OCI-LY7 (cell line): ENCODE results near the gene SCO1. TPM values are rescaled to one million over a fixed set of nuclear protein-coding genes. Genes with fewer than 3 reads are reported as not detected.

ENCODE experiments used
- BruUV-seq: library from RNA; stranded (reverse); fragments of 400-500 nt; replicated peaks from 2 replicates; lab custom pipeline; 2021; lab: Mats Ljungman, UMichigan
- CTCF ChIA-PET: fragments of 300-600 bp; sonication (Branson Sonifier 250); formaldehyde crosslinking; loops from one replicate; lab custom pipeline; 2022; ENCODE audit warnings: antibody characterized with exemption; ENCODE audit not compliant: unreplicated experiment; lab: Charles Lee
- POLR2A ChIA-PET: fragments of 300-600 bp; sonication (Branson Sonifier 250); formaldehyde crosslinking; loops from one replicate; lab custom pipeline; 2022; ENCODE audit warnings: antibody characterized with exemption; lab: Charles Lee
- DNase-seq: peaks from one replicate; pipeline ENCODE4 v3.0.0-alpha.2; 2015; ENCODE audit warnings: low spot score
- H2AFZ ChIP-seq: fragments of 200-600 bp; sonication (generic), shearing (Covaris generic); 2 replicates; pipeline ENCODE4 v1.6.1; 2014; ENCODE audit warnings: mild to moderate bottlenecking, antibody characterized with exemption, low read length, moderate library complexity
- H3K27ac ChIP-seq: fragments of 200-600 bp; sonication (generic); 2 replicates; pipeline ENCODE4 v1.5.1; 2014; ENCODE audit warnings: mixed run types, low read depth, mild to moderate bottlenecking, moderate library complexity, low read length, inconsistent platforms; ENCODE audit not compliant: poor library complexity, severe bottlenecking
- H3K36me3 ChIP-seq: fragments of 200-600 bp; sonication (generic); 2 replicates; pipeline ENCODE4 v1.6.1; 2014; ENCODE audit warnings: mild to moderate bottlenecking, antibody characterized with exemption, low read length, moderate library complexity, mixed read lengths; ENCODE audit not compliant: insufficient read depth
- H3K4me1 ChIP-seq: fragments of 200-600 bp; sonication (generic); 2 replicates; pipeline ENCODE4 v1.5.1; 2014; ENCODE audit warnings: mild to moderate bottlenecking, low read length; ENCODE audit not compliant: insufficient read depth, poor library complexity, severe bottlenecking
- H3K4me2 ChIP-seq: fragments of 200-600 bp; sonication (generic); 2 replicates; pipeline ENCODE4 v1.6.1; 2014; ENCODE audit warnings: mild to moderate bottlenecking, low read length
- H3K4me3 ChIP-seq: fragments of 200-600 bp; sonication (generic); 2 replicates; pipeline ENCODE4 v1.5.1; 2014; ENCODE audit warnings: mild to moderate bottlenecking, low read depth, low read length; ENCODE audit not compliant: poor library complexity, severe bottlenecking
- H3K79me2 ChIP-seq: fragments of 200-600 bp; sonication (generic); 2 replicates; pipeline ENCODE4 v1.6.1; 2016; ENCODE audit warnings: low read depth, mild to moderate bottlenecking, low read length, moderate library complexity, mixed read lengths; ENCODE audit not compliant: insufficient read depth
- H3K9me2 ChIP-seq: fragments of 200-600 bp; sonication (generic); 2 replicates; pipeline ENCODE4 v1.6.1; 2016; ENCODE audit warnings: mild to moderate bottlenecking, low read length, mixed read lengths; ENCODE audit not compliant: insufficient read depth
- H3K9me3 ChIP-seq: fragments of 200-600 bp; sonication (generic); 2 replicates; pipeline ENCODE4 v1.6.1; 2014; ENCODE audit warnings: mild to moderate bottlenecking, mixed run types, low read length, mixed read lengths
- H4K20me1 ChIP-seq: fragments of 200-600 bp; sonication (generic); 2 replicates; pipeline ENCODE4 v1.6.1; 2014; ENCODE audit warnings: mild to moderate bottlenecking, antibody characterized with exemption, low read length, moderate library complexity, mixed read lengths; ENCODE audit not compliant: insufficient read depth
- EZH2phosphoT487 ChIP-seq: fragments of 200-600 bp; sonication (generic); IDR thresholded peaks from 2 replicates; pipeline ENCODE4 v1.6.1; 2018; ENCODE audit warnings: low read depth, borderline replicate concordance, mild to moderate bottlenecking, mixed run types, antibody characterized with exemption, low read length, moderate library complexity, mixed read lengths
- intact Hi-C: fragments of 100-400 bp; cut with micrococcal nuclease; formaldehyde crosslinking; loops from one replicate; pipeline ENCODE4 v1.10.0; 2022; ENCODE audit not compliant: unreplicated experiment
- total RNA-seq, 2 experiments: library from RNA; depleted of rRNA in 1 of 2; stranded (reverse); fragments of >200 nt in 1 of 2; shearing (Covaris generic) in 1 of 2; gene quantifications; 2 replicates each; pipeline ENCODE4 v1.2.3, GENCODE V29; 2014 to 2022
- TF ChIP-seq, protein P1 (sequence below): fragments of 200-600 bp; sonication (generic); conservative IDR thresholded peaks from 2 replicates; pipeline ENCODE4 v1.5.1; 2014; ENCODE audit warnings: mild to moderate bottlenecking, antibody characterized with exemption, low read length, moderate library complexity, mixed read lengths

Gene SCO1
- total RNA-seq, 2 experiments from 2014 or later, result 32.2 to 44.4 TPM

DNA sequence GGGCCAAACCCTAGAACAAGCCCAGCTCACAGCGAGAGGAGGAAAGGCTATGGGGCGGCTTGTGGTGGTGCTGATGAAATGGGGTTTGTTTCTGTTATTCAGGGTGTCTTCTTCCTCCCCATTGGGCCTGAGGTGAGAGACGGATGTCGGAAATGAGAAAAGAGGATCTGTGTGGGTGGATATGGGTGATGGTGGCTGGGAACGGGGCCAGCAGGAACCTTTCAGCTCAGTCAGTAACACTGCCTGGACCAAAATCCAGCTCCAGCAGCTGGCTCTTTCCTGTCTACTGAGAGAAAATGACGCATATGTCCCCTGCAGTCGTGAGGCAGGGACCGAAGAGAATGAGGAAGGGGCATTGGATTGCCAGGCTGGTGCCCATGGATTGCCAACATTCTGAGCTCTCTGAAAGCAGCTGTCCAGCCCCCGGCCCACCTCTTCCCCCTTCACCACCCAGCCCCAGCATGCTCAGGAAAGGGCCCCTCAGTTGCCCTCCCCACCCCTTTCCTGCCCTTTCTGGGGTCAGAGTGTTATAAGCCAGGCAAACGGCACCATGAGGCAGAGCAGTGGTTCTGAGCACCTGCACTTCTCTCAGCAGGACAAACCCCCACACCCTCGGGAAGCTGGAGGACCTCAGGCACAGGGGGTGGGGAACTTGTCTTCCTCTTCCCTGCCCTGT lies 44.2 kb downstream of the SCO1 start:
- no TSS peak for BruUV-seq
- Histone ChIP-seq H2AFZ (no peak overlapping the region), H3K36me3 (no peaks in the 10 kb centered on the region), H4K20me1 (no peaks in the 10 kb centered on the region), H3K9me2 (no peaks in the 10 kb centered on the region), H3K4me2 (no peak overlapping the region), H3K9me3 (no peaks in the 10 kb centered on the region), H3K4me1 (no peaks in the 10 kb centered on the region), H3K79me2 (no peaks in the 10 kb centered on the region), H3K27ac (no peak overlapping the region), H3K4me3 (no peak overlapping the region)
- CTCF ChIA-PET, result no interaction called here
- intact Hi-C loops, result no loop called here
- DNase-seq, result no peak
- TF ChIP-seq EZH2phosphoT487, result no peak
- TF ChIP-seq, protein P1, sequence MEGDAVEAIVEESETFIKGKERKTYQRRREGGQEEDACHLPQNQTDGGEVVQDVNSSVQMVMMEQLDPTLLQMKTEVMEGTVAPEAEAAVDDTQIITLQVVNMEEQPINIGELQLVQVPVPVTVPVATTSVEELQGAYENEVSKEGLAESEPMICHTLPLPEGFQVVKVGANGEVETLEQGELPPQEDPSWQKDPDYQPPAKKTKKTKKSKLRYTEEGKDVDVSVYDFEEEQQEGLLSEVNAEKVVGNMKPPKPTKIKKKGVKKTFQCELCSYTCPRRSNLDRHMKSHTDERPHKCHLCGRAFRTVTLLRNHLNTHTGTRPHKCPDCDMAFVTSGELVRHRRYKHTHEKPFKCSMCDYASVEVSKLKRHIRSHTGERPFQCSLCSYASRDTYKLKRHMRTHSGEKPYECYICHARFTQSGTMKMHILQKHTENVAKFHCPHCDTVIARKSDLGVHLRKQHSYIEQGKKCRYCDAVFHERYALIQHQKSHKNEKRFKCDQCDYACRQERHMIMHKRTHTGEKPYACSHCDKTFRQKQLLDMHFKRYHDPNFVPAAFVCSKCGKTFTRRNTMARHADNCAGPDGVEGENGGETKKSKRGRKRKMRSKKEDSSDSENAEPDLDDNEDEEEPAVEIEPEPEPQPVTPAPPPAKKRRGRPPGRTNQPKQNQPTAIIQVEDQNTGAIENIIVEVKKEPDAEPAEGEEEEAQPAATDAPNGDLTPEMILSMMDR, result no peak
- POLR2A ChIA-PET, result no interaction called here

DNA sequence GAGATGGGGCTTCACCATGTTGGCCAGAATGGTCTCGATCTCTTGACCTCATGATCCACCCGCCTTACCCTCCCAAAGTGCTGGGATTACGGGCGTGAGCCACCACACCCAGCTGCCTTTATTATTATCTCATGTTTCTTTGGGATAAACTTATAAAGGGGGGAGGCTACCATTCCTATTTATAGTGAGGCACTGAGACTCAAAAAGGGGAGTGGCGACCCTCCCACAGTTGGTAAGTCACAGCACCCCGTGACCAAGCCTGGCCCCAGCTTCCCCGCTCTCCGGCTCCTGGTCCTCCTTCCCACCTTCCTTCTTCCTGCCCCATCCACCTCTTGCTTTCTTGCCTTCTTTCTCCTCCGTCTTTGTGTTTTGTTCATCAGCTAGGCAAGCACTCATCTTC lies 45.4 kb downstream of the SCO1 start:
- ChIA-PET CTCF (no interaction called here), POLR2A (interaction anchor here (0.7 kb wide), 2 partner anchors 12 to 56 kb away, joined by 3 to 4 read pairs; no protein-coding TSS in a partner anchor)
- no TSS peak for BruUV-seq

DNA sequence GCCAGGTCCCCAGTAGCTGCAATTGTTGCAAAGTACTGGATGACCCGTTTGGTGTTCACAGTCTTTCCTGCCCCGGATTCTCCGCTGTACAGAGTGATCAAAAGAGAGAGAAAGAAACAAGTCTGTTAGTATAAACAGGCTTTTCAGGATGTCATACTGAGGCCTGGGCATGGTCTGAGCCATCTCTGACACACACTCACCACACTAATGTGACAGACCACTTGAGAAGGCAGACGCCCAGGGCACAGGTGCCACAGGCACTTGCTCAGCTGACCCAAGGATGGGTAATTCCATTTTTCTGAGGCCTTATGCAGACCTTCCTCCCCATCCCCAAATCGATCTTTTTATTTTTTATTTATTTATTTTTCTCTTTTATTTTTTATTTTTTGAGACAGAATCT lies 47.7 kb downstream of the SCO1 start:
- no peak overlapping the region for H3K27ac ChIP-seq
- no peaks in the 10 kb centered on the region for H3K4me1 ChIP-seq
- H3K4me2 ChIP-seq, result no peak overlapping the region
- ChIA-PET CTCF (no interaction called here), POLR2A (no interaction called here)
- no peaks in the 10 kb centered on the region for H3K36me3 ChIP-seq
- H3K9me3 ChIP-seq, result no peaks in the 10 kb centered on the region
- no peaks in the 10 kb centered on the region for H4K20me1 ChIP-seq
- BruUV-seq, result no TSS peak
- no peak overlapping the region for H2AFZ ChIP-seq
- no peak for DNase-seq
- H3K9me2 ChIP-seq, result no peaks in the 10 kb centered on the region
- H3K4me3 ChIP-seq, result no peak overlapping the region
- intact Hi-C loops, result no loop called here
- TF ChIP-seq, protein P1, result no peak
- TF ChIP-seq EZH2phosphoT487, result no peak
- no peaks in the 10 kb centered on the region for H3K79me2 ChIP-seq

More for the DNA sequence above, 45.4 kb downstream of the SCO1 start:
- no peaks in the 10 kb centered on the region for H3K9me2 ChIP-seq
- no peaks in the 10 kb centered on the region for H3K4me1 ChIP-seq
- no peak overlapping the region for H2AFZ ChIP-seq
- no peak for TF ChIP-seq EZH2phosphoT487
- TF ChIP-seq, protein P1, result no peak
- no peaks in the 10 kb centered on the region for H3K36me3 ChIP-seq
- no peaks in the 10 kb centered on the region for H4K20me1 ChIP-seq
- no peak overlapping the region for H3K4me3 ChIP-seq
- H3K4me2 ChIP-seq, result no peak overlapping the region
- H3K9me3 ChIP-seq, result no peaks in the 10 kb centered on the region
- no peak overlapping the region for H3K27ac ChIP-seq
- no peaks in the 10 kb centered on the region for H3K79me2 ChIP-seq
- intact Hi-C loops, result no loop called here
- DNase-seq, result no peak
